ENCODE measurements around the gene CCDC69.

DNA sequence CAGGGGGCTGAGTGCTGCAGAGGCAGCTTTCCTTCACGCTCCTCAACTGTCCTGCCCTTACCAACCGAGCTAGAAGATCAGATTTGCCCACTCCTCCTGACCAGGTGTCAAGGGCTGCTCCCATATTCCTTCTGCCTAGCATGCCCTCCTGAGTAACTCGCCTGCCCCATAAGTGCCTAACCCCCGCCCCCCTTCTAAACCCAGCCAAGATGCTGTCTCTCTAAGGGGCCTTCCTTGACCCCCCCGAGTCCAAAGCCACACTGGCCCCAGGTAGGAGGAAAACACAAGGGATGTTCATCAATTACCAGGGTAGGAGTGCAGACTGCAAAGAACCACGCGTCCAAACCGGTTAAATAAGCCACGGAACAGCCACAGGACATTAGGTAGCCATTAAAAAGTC, 4.8 kb downstream of the CCDC69 start:
- no peak for TF ChIP-seq POLR2A (IDR thresholded peaks at IDR 0.05)
- TF ChIP-seq, protein P1, sequence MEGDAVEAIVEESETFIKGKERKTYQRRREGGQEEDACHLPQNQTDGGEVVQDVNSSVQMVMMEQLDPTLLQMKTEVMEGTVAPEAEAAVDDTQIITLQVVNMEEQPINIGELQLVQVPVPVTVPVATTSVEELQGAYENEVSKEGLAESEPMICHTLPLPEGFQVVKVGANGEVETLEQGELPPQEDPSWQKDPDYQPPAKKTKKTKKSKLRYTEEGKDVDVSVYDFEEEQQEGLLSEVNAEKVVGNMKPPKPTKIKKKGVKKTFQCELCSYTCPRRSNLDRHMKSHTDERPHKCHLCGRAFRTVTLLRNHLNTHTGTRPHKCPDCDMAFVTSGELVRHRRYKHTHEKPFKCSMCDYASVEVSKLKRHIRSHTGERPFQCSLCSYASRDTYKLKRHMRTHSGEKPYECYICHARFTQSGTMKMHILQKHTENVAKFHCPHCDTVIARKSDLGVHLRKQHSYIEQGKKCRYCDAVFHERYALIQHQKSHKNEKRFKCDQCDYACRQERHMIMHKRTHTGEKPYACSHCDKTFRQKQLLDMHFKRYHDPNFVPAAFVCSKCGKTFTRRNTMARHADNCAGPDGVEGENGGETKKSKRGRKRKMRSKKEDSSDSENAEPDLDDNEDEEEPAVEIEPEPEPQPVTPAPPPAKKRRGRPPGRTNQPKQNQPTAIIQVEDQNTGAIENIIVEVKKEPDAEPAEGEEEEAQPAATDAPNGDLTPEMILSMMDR (IDR thresholded peaks at IDR 0.05), result no peak
